OCI-LY3 (cell line): ENCODE results near the gene LAMC3.

Source experiments
- CTCF ChIP-seq: fragments of 200-600, 300-600 bp; sonication (generic); IDR thresholded peaks from 2 replicates; pipeline ENCODE4 v1.5.1; 2014; ENCODE audit warnings: antibody characterized with exemption, low read length, low read depth
- EZH2phosphoT487 ChIP-seq: fragments of 200-600 bp; shearing (Covaris generic); IDR thresholded peaks from 2 replicates; pipeline ENCODE4 v1.6.1; 2018; ENCODE audit warnings: antibody characterized with exemption, mixed run types, low read depth

- no peak for TF ChIP-seq CTCF
- TF ChIP-seq EZH2phosphoT487 = no peak
These were observed 44.9 kb downstream of the LAMC3 start for GRCh38 chr9:131053896-131054295.
